NCI-H82 (cell line): Measurements from ENCODE around the gene SERPINE1.
"Not testable (repeated sequence)": the region's sequence is repeated elsewhere in the genome, so short reads cannot be mapped to it uniquely, and the experiment has no call there.

Experiments used
- DNase-seq: peaks from one replicate; lab custom pipeline; 2025; lab: John Stamatoyannopoulos, UW

Gene SERPINE1

GRCh38 chr7:101126651-101127459 is at the start of gene SERPINE1:
TSS of gene SERPINE1 (plus strand) at chr7:101127104. CDS start at chr7:101128394, 1,290 bp downstream.
- DNase-seq = no peak

- DNase-seq = peak; percentile 78
These were observed 49.4 kb upstream of the SERPINE1 start for GRCh38 chr7:101077303-101078086.

- no peak for DNase-seq
These were observed 45.5 kb upstream of the SERPINE1 start for GRCh38 chr7:101081432-101081831.

- DNase-seq = no peak
These were observed 42.1 kb upstream of the SERPINE1 start for GRCh38 chr7:101084865-101085161.

GRCh38 chr7:101085162-101085964 is 41.5 kb upstream of the SERPINE1 start, which contains the start of gene TRIM56:
TSS of gene TRIM56 (plus strand) at chr7:101085481. CDS start at chr7:101087313, 1,832 bp downstream.
- DNase-seq = peak; percentile 22

- DNase-seq = no peak
These were observed 39.4 kb upstream of the SERPINE1 start for GRCh38 chr7:101087334-101088068.

- no peak for DNase-seq
These were observed 38.9 kb upstream of the SERPINE1 start for GRCh38 chr7:101088069-101088425.

- no peak for DNase-seq
These were observed 37.9 kb upstream of the SERPINE1 start for GRCh38 chr7:101088858-101089529.

GRCh38 chr7:101089876-101090275 is 37.0 kb upstream of the SERPINE1 start:
- DNase-seq = no peak

- not testable (repeated sequence) for DNase-seq
These were observed 34.5 kb upstream of the SERPINE1 start for GRCh38 chr7:101092266-101092905.

- no peak for DNase-seq
These were observed 33.0 kb upstream of the SERPINE1 start for GRCh38 chr7:101093906-101094305.

GRCh38 chr7:101094376-101094775 is 32.5 kb upstream of the SERPINE1 start:
- DNase-seq = no peak

GRCh38 chr7:101094791-101095375 is 32.0 kb upstream of the SERPINE1 start:
- peak; percentile 48 for DNase-seq

GRCh38 chr7:101096331-101096956 is 30.5 kb upstream of the SERPINE1 start:
- no peak for DNase-seq

GRCh38 chr7:101096957-101097347 is 30.0 kb upstream of the SERPINE1 start:
- no peak for DNase-seq

GRCh38 chr7:101097561-101097960 is 29.3 kb upstream of the SERPINE1 start:
- DNase-seq = no peak

- no peak for DNase-seq
These were observed 26.7 kb upstream of the SERPINE1 start for GRCh38 chr7:101099969-101100781.

- DNase-seq = no peak
These were observed 25.8 kb upstream of the SERPINE1 start for GRCh38 chr7:101100858-101101847.
